Stimulated activated naive CD8-positive, alpha-beta T cell treated with anti-CD3 and anti-CD28 coated beads, Interleukin-15, Interleukin-2, amounts not matched to agents 100 U/mL and 50 U/mL, for 24 hours (primary cell): ENCODE results near the gene EEF1A2.
A peak's percentile ranks its signal among the peaks of the same experiment; 100 is the strongest.
"Not testable (repeated sequence)": the region's sequence is repeated elsewhere in the genome, so short reads cannot be mapped to it uniquely, and the experiment has no call there.

Experiments used
- ATAC-seq: fragments of 150-1000 bp; cut with Tn5 transposase; one replicate; pipeline ENCODE4 v1.10.0; 2021
- DNase-seq: peaks from one replicate; pipeline ENCODE4 v3.0.0; 2021

EEF1A2 gene

GRCh38 chr20:63487116-63487764 is 11.6 kb downstream of the EEF1A2 start:
- no peak for ATAC-seq

GRCh38 chr20:63486300-63486855 is 12.5 kb downstream of the EEF1A2 start:
- DNase-seq (no peak), ATAC-seq (no peak)

More at GRCh38 chr20:63487116-63487764, 11.6 kb downstream of the EEF1A2 start:
- DNase-seq: no peak

- ATAC-seq (no peak), DNase-seq (no peak)
These were observed 14.1 kb downstream of the EEF1A2 start for GRCh38 chr20:63484651-63485403.

GRCh38 chr20:63484236-63484635 is 14.6 kb downstream of the EEF1A2 start:
- ATAC-seq (no peak), DNase-seq (no peak)

GRCh38 chr20:63483834-63484233 is 15.0 kb downstream of the EEF1A2 start:
- DNase-seq (no peak), ATAC-seq (no peak)

GRCh38 chr20:63482021-63482587 is 16.8 kb downstream of the EEF1A2 start:
- ATAC-seq (no peak), DNase-seq (no peak)

GRCh38 chr20:63481503-63481902 is 17.4 kb downstream of the EEF1A2 start:
- ATAC-seq (no peak), DNase-seq (no peak)

GRCh38 chr20:63479695-63480419 is 19.0 kb downstream of the EEF1A2 start:
- ATAC-seq, DNase-seq: not testable (repeated sequence)

GRCh38 chr20:63478346-63479302 is 20.3 kb downstream of the EEF1A2 start:
- DNase-seq (no peak), ATAC-seq (no peak)

GRCh38 chr20:63477944-63478343 is 20.9 kb downstream of the EEF1A2 start:
- no peak for DNase-seq
- no peak for ATAC-seq

- DNase-seq (no peak), ATAC-seq (no peak)
These were observed 21.7 kb downstream of the EEF1A2 start for GRCh38 chr20:63477061-63477616.

GRCh38 chr20:63475209-63475608 is 23.7 kb downstream of the EEF1A2 start:
- DNase-seq (peak; percentile 30), ATAC-seq (no peak)

- ATAC-seq: no peak
- peak; percentile 31 for DNase-seq
These were observed 25.1 kb downstream of the EEF1A2 start for GRCh38 chr20:63473555-63474449.

GRCh38 chr20:63472862-63473390 is 26.0 kb downstream of the EEF1A2 start:
- DNase-seq (no peak), ATAC-seq (no peak)

- no peak for ATAC-seq
- DNase-seq: no peak
These were observed 26.7 kb downstream of the EEF1A2 start, which contains the start of gene KCNQ2 for GRCh38 chr20:63471981-63472831. Gene KCNQ2 (minus strand): TSS chr20:63472655. CDS start chr20:63472463, 192 bp downstream.

- ATAC-seq (no peak), DNase-seq (no peak)
These were observed 27.2 kb downstream of the EEF1A2 start for GRCh38 chr20:63471717-63471980.

GRCh38 chr20:63471002-63471716 is 27.7 kb downstream of the EEF1A2 start:
- no peak for ATAC-seq
- no peak for DNase-seq

GRCh38 chr20:63470410-63470809 is 28.5 kb downstream of the EEF1A2 start:
- no peak for DNase-seq
- no peak for ATAC-seq
